SK-N-SH (cell line): ENCODE data around the gene SAG. TPM values are rescaled to one million over a fixed set of nuclear protein-coding genes. Genes with fewer than 3 reads are reported as not detected.

Source experiments
- CTCF ChIA-PET: fragments of 300-600, 350-600 bp; formaldehyde crosslinking; extraction: SDS; loops from one replicate; lab custom pipeline; 2021; lab: Yijun Ruan, JAX
- POLR2A ChIA-PET: fragments of 350-600 bp; sonication (Branson Sonifier 250); formaldehyde crosslinking; extraction: SDS; loops from one replicate; lab custom pipeline; 2020; ENCODE audit warnings: antibody characterized with exemption, inconsistent platforms; lab: Yijun Ruan, JAX
- DNase-seq: peaks from one replicate; pipeline ENCODE4 v3.0.0; 2012
- H2AFZ ChIP-seq: fragments of 200-600 bp; sonication (generic); 2 replicates; pipeline ENCODE4 v1.8.1; 2016; ENCODE audit warnings: antibody characterized with exemption, mild to moderate bottlenecking, low read depth
- H3F3A ChIP-seq: fragments of 200-600 bp; sonication (generic); replicated peaks from 2 replicates; pipeline ENCODE3; 2016; ENCODE audit warnings: antibody characterized with exemption, mild to moderate bottlenecking; ENCODE audit not compliant: insufficient read depth
- H3K27ac ChIP-seq, 2 experiments: fragments of 200-500 bp in 1 of 2; fragments of 200-600 bp in 1 of 2; sonication (Bioruptor generic) in 1 of 2; sonication (generic), shearing (Covaris generic) in 1 of 2; 2 replicates each; pipeline versions ENCODE4 v1.5.1 to v1.6.1; 2014 to 2016; ENCODE audit warnings: low read depth in 2 of 2, inconsistent platforms in 1 of 2, low read length in 1 of 2, mild to moderate bottlenecking in 1 of 2, mixed read lengths in 1 of 2
- H3K27me3 ChIP-seq: fragments of 200-600 bp; sonication (generic), shearing (Covaris generic); 2 replicates; pipeline ENCODE4 v1.6.1; 2016; ENCODE audit warnings: mixed run types; ENCODE audit not compliant: insufficient read depth
- H3K36me3 ChIP-seq, 2 experiments: fragments of 200-500 bp in 1 of 2; fragments of 200-600 bp in 1 of 2; sonication (Bioruptor generic) in 1 of 2; sonication (generic) in 1 of 2; replicated peaks in 1 of 2; 2 replicates each; pipeline versions ENCODE3 to v1.5.1; 2014 to 2016; ENCODE audit warnings: low read length in 1 of 2, mild to moderate bottlenecking in 1 of 2; ENCODE audit not compliant: insufficient read depth in 2 of 2, control insufficient read depth in 1 of 2
- H3K4me1 ChIP-seq, 2 experiments: fragments of 200-500 bp in 1 of 2; fragments of 200-600 bp in 1 of 2; sonication (Bioruptor generic) in 1 of 2; sonication (generic), shearing (Covaris generic) in 1 of 2; 2 replicates each; pipeline versions ENCODE4 v1.5.1 to v1.6.1; 2014 to 2016; ENCODE audit warnings: low read depth in 1 of 2, low read length in 1 of 2, mixed run types in 1 of 2; ENCODE audit not compliant: insufficient read depth in 2 of 2, control insufficient read depth in 1 of 2
- H3K4me2 ChIP-seq: fragments of 200-600 bp; sonication (generic), shearing (Covaris generic); 2 replicates; pipeline ENCODE4 v1.6.1; 2017; ENCODE audit warnings: mixed run types
- H3K4me3 ChIP-seq, 2 experiments: fragments of 200-500 bp in 1 of 2; fragments of 200-600 bp in 1 of 2; sonication (Bioruptor generic) in 1 of 2; sonication (generic), shearing (Covaris generic) in 1 of 2; 2 replicates each; pipeline versions ENCODE4 v1.5.1 to v1.8.1; 2014 to 2016; ENCODE audit warnings: low read depth in 2 of 2, inconsistent platforms in 1 of 2, low read length in 1 of 2, mild to moderate bottlenecking in 1 of 2, mixed read lengths in 1 of 2, moderate library complexity in 1 of 2
- H3K79me2 ChIP-seq: fragments of 200-600 bp; sonication (generic); 2 replicates; pipeline ENCODE4 v1.8.1; 2017; ENCODE audit warnings: mild to moderate bottlenecking; ENCODE audit not compliant: insufficient read depth
- H3K9ac ChIP-seq: fragments of 200-600 bp; sonication (generic); 2 replicates; pipeline ENCODE4 v1.6.1; 2017; ENCODE audit warnings: mixed run types
- H3K9me2 ChIP-seq: fragments of 200-600 bp; sonication (generic); 2 replicates; pipeline ENCODE4 v1.6.1; 2017; ENCODE audit warnings: mixed run types
- H3K9me3 ChIP-seq: fragments of 200-600 bp; sonication (generic); 2 replicates; pipeline ENCODE4 v1.6.1; 2017; ENCODE audit warnings: mixed run types, mild to moderate bottlenecking, moderate library complexity
- H4K20me1 ChIP-seq: fragments of 200-600 bp; sonication (generic); 2 replicates; pipeline ENCODE4 v1.6.1; 2017; ENCODE audit warnings: mild to moderate bottlenecking, mixed run types; ENCODE audit not compliant: insufficient read depth
- CTCF ChIP-seq: fragments of 200-600 bp; sonication (generic); IDR thresholded peaks from 2 replicates; pipeline ENCODE4 v1.6.1; 2017; ENCODE audit warnings: antibody characterized with exemption, mild to moderate bottlenecking, moderate library complexity
- EZH2phosphoT487 ChIP-seq: fragments of 200-600 bp; sonication (generic); IDR thresholded peaks from 2 replicates; pipeline ENCODE4 v1.6.1; 2017; ENCODE audit warnings: low read depth, mixed run types, mild to moderate bottlenecking, antibody characterized with exemption, moderate library complexity, borderline replicate concordance
- FOSL2 ChIP-seq: IDR thresholded peaks from 2 replicates; pipeline ENCODE4 v1.4.0; 2012; ENCODE audit warnings: low read depth, mild to moderate bottlenecking, moderate library complexity, borderline replicate concordance
- GABPA ChIP-seq: IDR thresholded peaks from 2 replicates; pipeline ENCODE4 v1.4.0; 2012; ENCODE audit warnings: low read depth, mild to moderate bottlenecking
- GATA2 ChIP-seq: sonication (generic); formaldehyde crosslinking; IDR thresholded peaks from 2 replicates; pipeline ENCODE4 v1.5.0; 2020; ENCODE audit warnings: mild to moderate bottlenecking, missing genetic modification reagents
- JUND ChIP-seq: IDR thresholded peaks from 2 replicates; pipeline ENCODE4 v1.4.0; 2012
- MEF2A ChIP-seq: IDR thresholded peaks from 2 replicates; pipeline ENCODE4 v1.4.0; 2012; ENCODE audit warnings: low read depth, borderline replicate concordance
- MXI1 ChIP-seq: IDR thresholded peaks from 2 replicates; pipeline ENCODE4 v1.6.1; 2012; ENCODE audit warnings: mild to moderate bottlenecking, low read depth, low read length, improper control_type of control experiment
- NRF1 ChIP-seq: IDR thresholded peaks from 2 replicates; pipeline ENCODE4 v1.6.1; 2012; ENCODE audit warnings: low read depth, mild to moderate bottlenecking, low read length
- RAD21 ChIP-seq: IDR thresholded peaks from 2 replicates; pipeline ENCODE4 v1.6.1; 2012; ENCODE audit warnings: mild to moderate bottlenecking, low read length
- RFX5 ChIP-seq: IDR thresholded peaks from 2 replicates; pipeline ENCODE4 v1.6.1; 2012; ENCODE audit warnings: mild to moderate bottlenecking, improper control_type of control experiment, low read length
- SMC3 ChIP-seq: IDR thresholded peaks from 2 replicates; pipeline ENCODE4 v1.6.1; 2012; ENCODE audit warnings: low read depth, low read length, improper control_type of control experiment
- TCF12 ChIP-seq: IDR thresholded peaks from 2 replicates; pipeline ENCODE4 v1.4.0; 2012
- TEAD4 ChIP-seq: IDR thresholded peaks from 2 replicates; pipeline ENCODE4 v1.4.0; 2012; ENCODE audit warnings: mild to moderate bottlenecking, borderline replicate concordance; ENCODE audit not compliant: insufficient read depth
- YY1 ChIP-seq: IDR thresholded peaks from 2 replicates; pipeline ENCODE4 v1.4.0; 2012; ENCODE audit warnings: low read depth, mild to moderate bottlenecking
- ZBTB33 ChIP-seq: IDR thresholded peaks from 2 replicates; pipeline ENCODE4 v1.4.0; 2012; ENCODE audit warnings: low read depth, borderline replicate concordance
- WGBS: methylation state at CpG from one replicate; pipeline ENCODE4 v1.1.6; 2017; ENCODE audit warnings: low lambda C conversion rate; 5-methylcytosine and 5-hydroxymethylcytosine counted together
- polyA plus RNA-seq, 3 experiments: library from polyadenylated mRNA; depleted of rRNA; stranded (reverse); fragments of >200 nt; gene quantifications; 2 replicates each; pipeline ENCODE4 v1.2.3, GENCODE V29; 2012
- TF ChIP-seq, protein P1 (sequence below): IDR thresholded peaks from 2 replicates; pipeline ENCODE4 v1.4.0; 2012; ENCODE audit warnings: low read depth, borderline replicate concordance
- TF ChIP-seq, protein P2 (sequence below): IDR thresholded peaks from 2 replicates; pipeline ENCODE4 v1.6.1; 2012; ENCODE audit warnings: mild to moderate bottlenecking, low read depth, low read length, moderate library complexity

Gene SAG
- polyA plus RNA-seq, 1 of the 3 experiments (the other 2 are of a cell fraction): not detected

DNA sequence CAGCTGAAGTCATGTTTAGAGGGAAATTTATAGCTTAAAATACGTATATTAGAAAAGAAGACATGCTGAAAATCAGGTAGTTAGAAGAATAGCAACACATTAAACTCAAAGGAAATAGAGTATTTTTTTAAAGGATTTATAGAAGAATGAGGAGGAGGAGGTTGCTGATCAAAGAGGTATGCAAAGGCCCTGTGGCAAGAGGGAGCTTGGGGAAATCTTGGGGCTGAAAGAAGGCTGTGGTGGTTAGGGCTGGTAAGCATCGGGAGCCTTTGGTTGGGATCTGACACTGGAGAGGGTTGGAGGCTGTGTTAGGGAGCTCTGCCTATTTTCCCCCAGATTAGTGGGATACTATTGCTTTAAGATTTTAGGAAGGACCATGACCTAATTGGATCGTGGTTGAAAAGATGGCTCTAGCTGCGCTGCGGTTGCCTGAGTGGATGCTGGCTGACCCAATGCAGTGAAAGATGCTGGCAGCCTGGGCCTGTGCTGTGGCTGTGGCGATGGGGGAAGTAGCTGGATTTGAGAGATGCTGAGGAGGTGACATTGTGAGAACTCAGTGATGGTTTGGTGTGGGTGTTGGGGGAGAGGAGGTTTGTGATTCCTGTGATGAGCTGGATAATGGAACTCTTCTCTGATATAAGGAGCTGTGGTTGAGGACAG, 58.4 kb downstream of the SAG start (continued):
- TF ChIP-seq RAD21: no peak
- no peak for TF ChIP-seq CTCF
- no peak for TF ChIP-seq SMC3
- TF ChIP-seq MXI1: no peak
- TF ChIP-seq GATA2 (CRISPR knock-in tag): no peak
- TF ChIP-seq RFX5: no peak
- TF ChIP-seq MEF2A: no peak
- no peak for TF ChIP-seq JUND

DNA sequence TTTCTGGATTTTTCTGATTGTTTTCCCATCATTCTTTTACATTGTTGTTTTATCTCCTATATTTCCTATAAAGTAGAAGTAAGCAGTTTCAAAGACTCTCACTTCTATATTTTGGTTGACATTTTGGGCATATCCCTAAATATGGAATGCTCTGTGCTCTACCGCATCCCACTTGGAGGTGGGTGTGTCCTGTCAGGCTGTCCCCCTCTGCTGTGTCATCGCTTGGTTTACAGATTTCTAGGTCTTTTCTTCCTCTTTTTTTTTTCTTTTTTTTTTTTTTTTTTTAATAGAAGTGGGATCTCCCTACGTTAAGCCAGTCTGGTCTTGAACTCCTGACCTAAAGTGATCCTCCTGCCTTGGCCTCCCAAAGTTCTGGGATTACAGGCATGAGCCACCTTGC, 60.0 kb downstream of the SAG start:
- Histone ChIP-seq H4K20me1 (no peaks in the 10 kb centered on the region), H3K4me3 (no peak overlapping the region), H3K9ac (no peak overlapping the region), H3K4me2 (no peak overlapping the region), H3K27me3 (no peaks in the 10 kb centered on the region), H3K4me1 (no peaks in the 10 kb centered on the region; a peak in 1 of 4 replicates), H3F3A (no peaks in the 10 kb centered on the region), H3K27ac (no peak overlapping the region), H3K79me2 (peaks cover 43% of the 10 kb centered on the region), H3K9me3 (no peaks in the 10 kb centered on the region; the same call in 1 of the 2 replicates), H3K36me3 (peaks cover 0 to 17% of the 10 kb centered on the region in 2 experiments), H2AFZ (no peak overlapping the region), H3K9me2 (no peaks in the 10 kb centered on the region)
- ChIA-PET CTCF (no interaction called here), POLR2A (no interaction called here)
- TF ChIP-seq, protein P1, sequence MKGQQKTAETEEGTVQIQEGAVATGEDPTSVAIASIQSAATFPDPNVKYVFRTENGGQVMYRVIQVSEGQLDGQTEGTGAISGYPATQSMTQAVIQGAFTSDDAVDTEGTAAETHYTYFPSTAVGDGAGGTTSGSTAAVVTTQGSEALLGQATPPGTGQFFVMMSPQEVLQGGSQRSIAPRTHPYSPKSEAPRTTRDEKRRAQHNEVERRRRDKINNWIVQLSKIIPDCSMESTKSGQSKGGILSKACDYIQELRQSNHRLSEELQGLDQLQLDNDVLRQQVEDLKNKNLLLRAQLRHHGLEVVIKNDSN: no peak
- no peak for TF ChIP-seq NRF1
- TF ChIP-seq, protein P2, sequence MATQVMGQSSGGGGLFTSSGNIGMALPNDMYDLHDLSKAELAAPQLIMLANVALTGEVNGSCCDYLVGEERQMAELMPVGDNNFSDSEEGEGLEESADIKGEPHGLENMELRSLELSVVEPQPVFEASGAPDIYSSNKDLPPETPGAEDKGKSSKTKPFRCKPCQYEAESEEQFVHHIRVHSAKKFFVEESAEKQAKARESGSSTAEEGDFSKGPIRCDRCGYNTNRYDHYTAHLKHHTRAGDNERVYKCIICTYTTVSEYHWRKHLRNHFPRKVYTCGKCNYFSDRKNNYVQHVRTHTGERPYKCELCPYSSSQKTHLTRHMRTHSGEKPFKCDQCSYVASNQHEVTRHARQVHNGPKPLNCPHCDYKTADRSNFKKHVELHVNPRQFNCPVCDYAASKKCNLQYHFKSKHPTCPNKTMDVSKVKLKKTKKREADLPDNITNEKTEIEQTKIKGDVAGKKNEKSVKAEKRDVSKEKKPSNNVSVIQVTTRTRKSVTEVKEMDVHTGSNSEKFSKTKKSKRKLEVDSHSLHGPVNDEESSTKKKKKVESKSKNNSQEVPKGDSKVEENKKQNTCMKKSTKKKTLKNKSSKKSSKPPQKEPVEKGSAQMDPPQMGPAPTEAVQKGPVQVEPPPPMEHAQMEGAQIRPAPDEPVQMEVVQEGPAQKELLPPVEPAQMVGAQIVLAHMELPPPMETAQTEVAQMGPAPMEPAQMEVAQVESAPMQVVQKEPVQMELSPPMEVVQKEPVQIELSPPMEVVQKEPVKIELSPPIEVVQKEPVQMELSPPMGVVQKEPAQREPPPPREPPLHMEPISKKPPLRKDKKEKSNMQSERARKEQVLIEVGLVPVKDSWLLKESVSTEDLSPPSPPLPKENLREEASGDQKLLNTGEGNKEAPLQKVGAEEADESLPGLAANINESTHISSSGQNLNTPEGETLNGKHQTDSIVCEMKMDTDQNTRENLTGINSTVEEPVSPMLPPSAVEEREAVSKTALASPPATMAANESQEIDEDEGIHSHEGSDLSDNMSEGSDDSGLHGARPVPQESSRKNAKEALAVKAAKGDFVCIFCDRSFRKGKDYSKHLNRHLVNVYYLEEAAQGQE: no peak
- no peak for TF ChIP-seq GABPA
- TF ChIP-seq EZH2phosphoT487: no peak
- no peak for TF ChIP-seq RFX5
- TF ChIP-seq RAD21: no peak
- no peak for TF ChIP-seq GATA2 (CRISPR knock-in tag)
- TF ChIP-seq SMC3: no peak
- no peak for TF ChIP-seq FOSL2
- no peak for TF ChIP-seq YY1
- no peak for TF ChIP-seq TCF12
- no peak for TF ChIP-seq CTCF
- TF ChIP-seq ZBTB33: no peak
- TF ChIP-seq TEAD4: no peak
- TF ChIP-seq MEF2A: no peak
- 96% methylated on average over 3 of the region's 3 CpGs for WGBS
- DNase-seq: no peak
